LNCaP clone FGC (cell line): Measurements from ENCODE around the gene ASPSCR1.

Source experiments
- DNase-seq: peaks from one replicate; pipeline ENCODE4 v3.0.0-alpha.2; 2011; ENCODE audit warnings: low read depth
- H3K4me3 ChIP-seq: 2 replicates; pipeline ENCODE4 v1.5.1; 2011; ENCODE audit warnings: mild to moderate bottlenecking, low read depth, low read length, control low read depth
- CTCF ChIP-seq: IDR thresholded peaks from 2 replicates; pipeline ENCODE4 v1.5.1; 2012; ENCODE audit warnings: mild to moderate bottlenecking; ENCODE audit not compliant: control insufficient read depth, insufficient read depth; ENCODE audit errors: extremely low read depth

Gene ASPSCR1

GRCh38 chr17:81954131-81955057 is 23.0 kb upstream of the ASPSCR1 start:
- DNase-seq: no peak
- no peak for TF ChIP-seq CTCF
- H3K4me3 ChIP-seq: no peak overlapping the region

GRCh38 chr17:81955058-81955681 is 22.3 kb upstream of the ASPSCR1 start:
- no peak for DNase-seq
- TF ChIP-seq CTCF: no peak
- H3K4me3 ChIP-seq: no peak overlapping the region

GRCh38 chr17:81955756-81956544 is 21.5 kb upstream of the ASPSCR1 start:
- DNase-seq: no peak
- TF ChIP-seq CTCF: no peak
- no peak overlapping the region for H3K4me3 ChIP-seq

GRCh38 chr17:81956607-81957589 is 20.5 kb upstream of the ASPSCR1 start:
- TF ChIP-seq CTCF: no peak
- DNase-seq: no peak
- H3K4me3 ChIP-seq: no peak overlapping the region

GRCh38 chr17:81957691-81958432 is 19.6 kb upstream of the ASPSCR1 start:
- DNase-seq: no peak
- TF ChIP-seq CTCF: no peak
- no peak overlapping the region for H3K4me3 ChIP-seq
